HTERT RPE-1 (cell line): ENCODE results near the gene ANAPC5.
"Not testable (repeated sequence)": the region's sequence is repeated elsewhere in the genome, so short reads cannot be mapped to it uniquely, and the experiment has no call there.

Experiments used
- in situ Hi-C: fragments of 300-500 bp; cut with MboI; formaldehyde crosslinking; loops from 4 replicates; pipeline ENCODE4 v1.14.3; 2020; ENCODE audit warnings: low sequenced_read_pairs

The ANAPC5 gene

GRCh38 chr12:121314431-121314830 is 37.8 kb downstream of the ANAPC5 start:
- in situ Hi-C loops: no loop called here

- in situ Hi-C loops: not testable (repeated sequence)
Measured at GRCh38 chr12:121310231-121310630, 42.0 kb downstream of the ANAPC5 start.

GRCh38 chr12:121307397-121307796 is 44.8 kb downstream of the ANAPC5 start:
- in situ Hi-C loops: not testable (repeated sequence)

GRCh38 chr12:121304306-121304705 is 47.9 kb downstream of the ANAPC5 start:
- in situ Hi-C loops: no loop called here

- in situ Hi-C loops: no loop called here
Measured at GRCh38 chr12:121301876-121302275, 50.3 kb downstream of the ANAPC5 start.

GRCh38 chr12:121300083-121300819 is 52.0 kb downstream of the ANAPC5 start:
- in situ Hi-C loops: no loop called here

- in situ Hi-C loops: no loop called here
Measured at GRCh38 chr12:121299662-121300061, 52.5 kb downstream of the ANAPC5 start.

GRCh38 chr12:121298411-121298810 is 53.8 kb downstream of the ANAPC5 start:
- in situ Hi-C loops: not testable (repeated sequence)

- in situ Hi-C loops: no loop called here
Measured at GRCh38 chr12:121297435-121297991, 54.7 kb downstream of the ANAPC5 start.

GRCh38 chr12:121296618-121297434 is 55.4 kb downstream of the ANAPC5 start, which contains the start of gene CAMKK2:
TSS of gene CAMKK2 (minus strand) at chr12:121296709. CDS start at chr12:121274526, 22,183 bp downstream.
- in situ Hi-C loops: no loop called here

- in situ Hi-C loops: no loop called here
Measured at GRCh38 chr12:121295746-121296617, 56.2 kb downstream of the ANAPC5 start.

- in situ Hi-C loops: no loop called here
Measured at GRCh38 chr12:121295116-121295745, 57.0 kb downstream of the ANAPC5 start.

GRCh38 chr12:121294151-121294889 is 57.9 kb downstream of the ANAPC5 start:
- in situ Hi-C loops: no loop called here

- in situ Hi-C loops: no loop called here
Measured at GRCh38 chr12:121293603-121294002, 58.6 kb downstream of the ANAPC5 start.

- in situ Hi-C loops: no loop called here
Measured at GRCh38 chr12:121290410-121290809, 61.8 kb downstream of the ANAPC5 start.

- in situ Hi-C loops: no loop called here
Measured at GRCh38 chr12:121289962-121290361, 62.2 kb downstream of the ANAPC5 start.

GRCh38 chr12:121288986-121289385 is 63.2 kb downstream of the ANAPC5 start:
- in situ Hi-C loops: no loop called here

GRCh38 chr12:121288158-121288845 is 63.9 kb downstream of the ANAPC5 start:
- in situ Hi-C loops: no loop called here
